ENCODE measurements around the gene CHST11. TPM values are rescaled to one million over a fixed set of nuclear protein-coding genes. Genes with fewer than 3 reads are reported as not detected.
A peak's percentile ranks its signal among the peaks of the same experiment; 100 is the strongest.

CHST11 gene
- total RNA-seq, 1 experiment from 2014 or later = 3.4 TPM

DNA sequence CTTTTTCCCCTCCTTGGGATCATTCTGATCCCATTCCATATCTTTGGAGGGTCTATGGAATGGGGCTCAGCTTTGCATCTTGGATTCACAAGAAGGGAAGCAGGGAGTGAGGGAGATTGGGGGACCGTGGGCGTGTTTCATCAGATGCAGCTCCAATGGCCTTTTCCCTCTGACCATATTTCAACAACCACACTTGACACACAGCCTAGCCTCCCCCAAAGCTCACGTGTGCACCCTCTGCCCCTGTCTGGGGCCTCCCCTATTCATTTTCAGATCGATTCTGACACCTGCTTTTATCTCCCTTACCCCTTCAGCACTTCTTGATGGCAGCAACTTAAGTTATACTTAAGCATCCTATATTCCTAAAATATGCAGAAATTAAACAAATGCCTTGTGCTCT, 126.6 kb downstream of the CHST11 start:
- no peak for DNase-seq (ENCODE audit: low spot score)

DNA sequence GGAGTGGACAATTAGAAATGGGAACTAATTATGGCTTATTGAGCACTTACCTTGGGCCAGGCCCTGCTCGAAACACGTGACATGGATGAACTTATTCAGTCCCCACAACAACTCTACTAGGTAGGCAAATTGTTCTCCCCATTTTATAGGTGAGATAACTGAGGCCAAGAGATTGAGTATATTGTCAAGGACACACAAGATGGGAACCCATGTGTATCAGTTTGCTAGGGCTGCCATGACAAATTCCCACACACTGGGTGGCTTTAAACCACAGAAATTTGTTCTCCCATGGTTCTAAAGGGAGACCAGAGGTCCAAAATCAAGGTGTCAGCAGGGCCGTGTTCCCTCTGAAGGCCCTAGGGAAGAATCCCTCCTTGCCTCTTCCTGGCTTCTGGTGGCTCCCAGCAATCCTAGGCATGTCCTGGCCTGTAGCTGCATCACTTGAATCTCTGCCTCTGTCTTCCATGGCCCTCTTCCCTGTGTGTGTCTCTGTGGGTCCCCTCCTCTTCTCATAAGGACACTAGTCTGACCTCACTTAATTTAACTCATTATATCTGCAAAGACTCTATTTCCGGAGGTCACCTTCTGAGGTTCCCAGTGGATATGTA, 128.8 kb downstream of the CHST11 start:
- DNase-seq (ENCODE audit: low spot score) = no peak

- DNase-seq (ENCODE audit: low spot score) = no peak
Measured at GRCh38 chr12:104586351-104586919, 129.7 kb downstream of the CHST11 start.

DNA sequence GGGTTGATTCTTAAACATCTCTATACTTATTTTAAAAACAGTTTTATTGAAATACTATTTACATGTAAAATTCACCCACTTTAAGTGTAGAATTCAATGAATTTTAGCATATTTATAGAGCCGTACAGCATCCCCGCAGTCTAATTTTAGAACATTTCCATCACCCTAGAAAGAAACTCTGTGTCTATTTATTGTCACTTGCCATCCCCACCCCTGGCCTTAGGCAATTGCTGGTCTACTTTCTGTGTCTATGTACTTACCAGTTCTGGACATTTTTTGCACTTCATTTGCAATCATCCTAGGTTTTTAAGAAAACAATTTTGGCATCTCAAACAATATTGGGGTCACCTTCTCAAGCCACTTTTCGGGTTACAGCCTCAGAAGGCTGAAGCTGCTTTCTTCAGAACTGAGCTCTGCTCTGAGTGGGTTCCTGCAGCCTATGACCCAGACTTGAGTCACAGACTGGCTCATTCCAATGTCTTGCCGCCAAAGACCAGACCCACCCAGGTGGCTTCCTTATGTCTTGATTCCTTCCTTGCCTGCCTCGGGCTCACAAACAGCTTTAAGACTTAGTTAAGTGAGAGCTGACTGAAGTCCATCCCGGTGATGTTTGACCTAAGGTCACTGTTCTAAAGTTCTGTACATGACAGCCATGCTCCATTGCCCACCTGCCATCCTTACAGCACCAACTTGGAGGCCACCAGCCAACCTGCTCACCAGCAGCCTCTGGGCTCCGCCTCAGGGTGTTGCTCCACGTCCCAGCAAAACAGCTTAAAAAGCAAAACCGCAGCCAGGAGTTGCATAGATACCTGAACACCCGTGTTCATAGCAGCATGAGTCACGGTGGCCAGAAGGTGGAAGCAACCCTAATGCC, 131.5 kb downstream of the CHST11 start:
- peak; percentile 20 for DNase-seq (ENCODE audit: low spot score)

GRCh38 chr12:104588921-104589590, 132.3 kb downstream of the CHST11 start:
- no peak for DNase-seq (ENCODE audit: low spot score)

DNA sequence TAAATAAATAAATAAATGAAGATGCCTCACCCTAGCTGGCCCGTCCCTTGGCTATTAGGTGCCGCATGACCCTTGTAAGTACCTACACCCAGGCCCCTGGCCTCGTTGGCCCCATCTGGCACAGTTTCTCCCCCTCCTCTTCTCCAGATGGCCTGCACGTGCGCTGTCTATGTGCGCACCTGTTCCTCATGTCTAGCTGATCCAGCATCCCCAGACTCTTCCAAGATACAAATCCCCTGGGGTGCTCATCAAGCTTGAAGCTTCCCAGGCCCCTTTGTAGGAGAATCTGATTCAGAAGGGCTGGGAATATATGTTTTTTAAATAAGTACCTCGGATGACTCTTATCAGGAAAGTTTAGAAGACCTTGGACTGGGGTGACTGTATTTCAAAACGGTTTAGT, 133.3 kb downstream of the CHST11 start:
- no peak for DNase-seq (ENCODE audit: low spot score)

- DNase-seq (ENCODE audit: low spot score) = no peak
Measured at GRCh38 chr12:104591257-104591885, 134.6 kb downstream of the CHST11 start.

GRCh38 chr12:104593482-104593881, 136.7 kb downstream of the CHST11 start:
- DNase-seq (ENCODE audit: low spot score) = no peak

DNA sequence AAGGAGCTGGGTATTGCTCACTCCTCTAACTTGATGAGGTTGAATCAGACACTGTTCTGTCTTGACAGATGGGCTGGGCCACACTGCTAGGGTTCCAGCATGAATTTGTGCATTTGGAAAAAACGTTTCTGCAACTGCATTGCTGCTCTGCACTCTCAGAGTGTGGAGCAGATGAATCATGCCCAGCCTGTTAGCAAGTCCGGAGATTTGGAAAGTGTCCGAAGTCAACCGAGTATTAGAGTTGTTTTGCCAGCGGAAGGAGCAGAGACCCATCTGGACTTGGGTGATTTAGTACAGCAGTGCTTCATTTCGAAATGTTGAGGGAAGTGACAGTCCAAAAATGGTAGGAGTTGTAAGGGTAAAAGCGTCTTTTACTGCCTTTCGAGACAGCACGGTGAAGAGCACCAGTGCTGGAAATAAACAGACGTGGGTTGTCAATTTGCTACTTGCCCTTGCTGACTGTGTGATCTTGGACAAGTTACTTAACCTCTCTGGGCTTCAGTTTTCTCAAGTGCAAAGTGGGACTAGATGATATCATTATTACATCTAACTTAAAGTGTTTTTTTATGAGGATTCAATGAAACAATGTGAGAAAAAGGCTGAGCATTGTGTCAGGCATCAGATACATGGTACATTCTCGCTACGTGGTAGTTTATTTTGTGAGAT, 139.5 kb downstream of the CHST11 start:
- DNase-seq (ENCODE audit: low spot score) = no peak

- no peak for DNase-seq (ENCODE audit: low spot score)
Measured at GRCh38 chr12:104596898-104597843, 140.4 kb downstream of the CHST11 start.

GRCh38 chr12:104598342-104599271, 141.9 kb downstream of the CHST11 start:
- DNase-seq (ENCODE audit: low spot score) = no peak

- no peak for DNase-seq (ENCODE audit: low spot score)
Measured at GRCh38 chr12:104599272-104600035, 142.7 kb downstream of the CHST11 start.

DNA sequence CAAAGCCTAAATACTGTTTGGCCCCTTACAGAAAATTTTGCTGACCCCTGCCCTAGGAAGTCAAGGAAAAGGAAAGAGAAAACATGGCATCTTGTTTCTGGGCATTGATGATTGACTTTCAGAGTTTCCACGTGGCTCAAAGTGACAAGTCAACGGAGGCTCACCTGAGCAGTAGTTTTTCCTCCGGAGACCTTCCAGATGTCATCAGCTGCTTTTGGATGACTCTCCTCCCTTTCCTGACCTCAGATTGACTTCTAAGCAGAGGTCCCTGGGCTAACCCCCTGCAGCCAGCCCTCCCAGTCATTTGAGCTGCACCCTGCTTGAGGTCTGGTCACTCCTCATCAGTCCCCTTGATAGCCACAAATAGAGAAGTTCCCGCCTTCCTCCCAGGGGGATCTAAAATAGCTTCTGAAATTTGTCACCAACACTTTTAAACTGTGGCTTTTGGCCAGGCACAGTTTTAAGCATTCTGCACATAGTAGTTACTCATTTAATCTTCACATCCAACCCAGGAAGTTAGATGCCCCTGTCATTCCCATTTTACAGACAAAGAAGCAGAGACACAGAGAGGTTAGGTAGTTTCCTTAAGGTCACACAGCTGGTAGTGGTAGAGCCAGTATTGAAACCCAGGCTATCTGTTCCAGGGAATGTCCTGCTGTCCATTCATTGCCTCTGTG, 143.4 kb downstream of the CHST11 start:
- DNase-seq (ENCODE audit: low spot score) = no peak

- DNase-seq (ENCODE audit: low spot score) = no peak
Measured at GRCh38 chr12:104600790-104601739, 144.3 kb downstream of the CHST11 start.

- no peak for DNase-seq (ENCODE audit: low spot score)
Measured at GRCh38 chr12:104602406-104602805, 145.7 kb downstream of the CHST11 start.

GRCh38 chr12:104602896-104603295, 146.1 kb downstream of the CHST11 start:
- no peak for DNase-seq (ENCODE audit: low spot score)

Data from H4 (cell line).